ENCODE results near the gene ADAMTSL1. TPM values are rescaled to one million over a fixed set of nuclear protein-coding genes. Genes with fewer than 3 reads are reported as not detected.

ADAMTSL1 gene
- polyA plus RNA-seq, 1 donor from 2014 or later: 1.1 TPM

- Histone ChIP-seq H3K27ac (ENCODE audit: low read length) (no peak overlapping the region), H3K4me2 (ENCODE audit: low read length) (no peak overlapping the region)
Observed at GRCh38 chr9:18905028-18905882, 431.3 kb downstream of the ADAMTSL1 start.

More at GRCh38 chr9:18905028-18905882, 431.3 kb downstream of the ADAMTSL1 start:
- H3K36me3 ChIP-seq (ENCODE audit: insufficient read depth, low read length): no peaks in the 10 kb centered on the region
- no peaks in the 10 kb centered on the region for H3K9me2 ChIP-seq (ENCODE audit: insufficient read depth, low read length)
- H3K79me2 ChIP-seq (replicated peaks; ENCODE audit: insufficient read depth, low read length): no peaks in the 10 kb centered on the region
- H2AFZ ChIP-seq (ENCODE audit: low read depth, low read length): no peak overlapping the region
- no peak overlapping the region for H3K4me3 ChIP-seq (ENCODE audit: low read length)
- H3F3A ChIP-seq (ENCODE audit: insufficient read depth, low read length, poor library complexity, severe bottlenecking): no peaks in the 10 kb centered on the region
- no peaks in the 10 kb centered on the region for H3K27me3 ChIP-seq (ENCODE audit: insufficient read depth, low read depth, low read length)
- TF ChIP-seq RAD21 (conservative IDR thresholded peaks at IDR 0.05) (no peak), POLR2AphosphoS5 (IDR thresholded peaks at IDR 0.05) (no peak), REST (IDR thresholded peaks at IDR 0.05; ENCODE audit: borderline replicate concordance) (no peak), TAF1 (IDR thresholded peaks at IDR 0.05; ENCODE audit: low read depth) (no peak), EZH2 (IDR thresholded peaks at IDR 0.05; ENCODE audit: borderline replicate concordance, insufficient read depth, low read length, poor library complexity, severe bottlenecking) (no peak), EP300 (conservative IDR thresholded peaks at IDR 0.05; ENCODE audit: poor library complexity, severe bottlenecking) (no peak), MXI1 (conservative IDR thresholded peaks at IDR 0.05; ENCODE audit: poor library complexity, severe bottlenecking) (no peak), CTCF (IDR thresholded peaks at IDR 0.05; ENCODE audit: poor library complexity, severe bottlenecking) (no peak), SMC3 (conservative IDR thresholded peaks at IDR 0.05; ENCODE audit: poor library complexity) (no peak)
- no peak overlapping the region for H3K9ac ChIP-seq (ENCODE audit: low read length)
- H3K9me3 ChIP-seq (ENCODE audit: low read length): no peaks in the 10 kb centered on the region
- H4K20me1 ChIP-seq (ENCODE audit: insufficient read depth): no peaks in the 10 kb centered on the region

Measured in neural cell (in vitro differentiated cells).